Stimulated activated CD4-positive, alpha-beta T cell treated with anti-CD3 and anti-CD28 coated beads, Interleukin-4, amount 100 ng/mL, for 24 hours (primary cell): ENCODE measurements around the gene CPAMD8.
"Not testable (repeated sequence)": the region's sequence is repeated elsewhere in the genome, so short reads cannot be mapped to it uniquely, and the experiment has no call there.

ENCODE experiments used
- DNase-seq: peaks from one replicate; pipeline ENCODE4 v3.0.0-alpha.2; 2020

CPAMD8 gene

GRCh38 chr19:17037966-17038500 lies 11.4 kb upstream of the CPAMD8 start:
- no peak for DNase-seq

- DNase-seq: no peak
Observed at GRCh38 chr19:17037184-17037583, 10.6 kb upstream of the CPAMD8 start.

GRCh38 chr19:17036640-17037039 lies 10.0 kb upstream of the CPAMD8 start:
- DNase-seq: no peak

GRCh38 chr19:17035842-17036424 lies 9.3 kb upstream of the CPAMD8 start:
- DNase-seq: no peak

GRCh38 chr19:17031741-17032140 lies 5.1 kb upstream of the CPAMD8 start:
- no peak for DNase-seq

GRCh38 chr19:17027535-17027975 lies 945 bp upstream of the CPAMD8 start:
- DNase-seq: no peak

- no peak for DNase-seq
Observed at GRCh38 chr19:17025991-17026658, 485 bp downstream of the CPAMD8 start.

GRCh38 chr19:17025361-17025760 lies 1.2 kb downstream of the CPAMD8 start:
- no peak for DNase-seq

- not testable (repeated sequence) for DNase-seq
Observed at GRCh38 chr19:17024941-17025340, 1.7 kb downstream of the CPAMD8 start.

GRCh38 chr19:17023805-17024204 lies 2.8 kb downstream of the CPAMD8 start:
- no peak for DNase-seq

- DNase-seq: no peak
Observed at GRCh38 chr19:17022738-17023137, 3.9 kb downstream of the CPAMD8 start.

GRCh38 chr19:17021793-17022590 lies 4.6 kb downstream of the CPAMD8 start:
- DNase-seq: no peak

GRCh38 chr19:17021328-17021727 lies 5.3 kb downstream of the CPAMD8 start:
- no peak for DNase-seq

GRCh38 chr19:17020823-17021222 lies 5.8 kb downstream of the CPAMD8 start:
- DNase-seq: no peak

- no peak for DNase-seq
Observed at GRCh38 chr19:17020385-17020784, 6.2 kb downstream of the CPAMD8 start.

- DNase-seq: peak; percentile 7
Observed at GRCh38 chr19:17014212-17014861, 12.3 kb downstream of the CPAMD8 start.

GRCh38 chr19:17011485-17011884 lies 15.1 kb downstream of the CPAMD8 start:
- DNase-seq: no peak

- no peak for DNase-seq
Observed at GRCh38 chr19:17006579-17006978, 20.0 kb downstream of the CPAMD8 start.

GRCh38 chr19:17005000-17005399 lies 21.6 kb downstream of the CPAMD8 start:
- DNase-seq: no peak

- no peak for DNase-seq
Observed at GRCh38 chr19:17004386-17004785, 22.2 kb downstream of the CPAMD8 start.

GRCh38 chr19:17002455-17002854 lies 24.2 kb downstream of the CPAMD8 start:
- DNase-seq: no peak

- DNase-seq: peak; percentile 56
Observed at GRCh38 chr19:17001603-17002183, 24.9 kb downstream of the CPAMD8 start.
